A673 (cell line): Measurements from ENCODE around the gene P2RX5. TPM values are rescaled to one million over a fixed set of nuclear protein-coding genes. Genes with fewer than 3 reads are reported as not detected.

ENCODE experiments used
- BruUV-seq: library from RNA; stranded (reverse); fragments of 400-500 nt; replicated peaks from 2 replicates; lab custom pipeline; 2021; lab: Mats Ljungman, UMichigan
- CTCF ChIA-PET: fragments of 300-600 bp; sonication (Branson Sonifier 250); formaldehyde crosslinking; loops from one replicate; lab custom pipeline; 2022; ENCODE audit warnings: antibody characterized with exemption; lab: Charles Lee
- POLR2A ChIA-PET: fragments of 300-600 bp; sonication (Branson Sonifier 250); formaldehyde crosslinking; loops from one replicate; lab custom pipeline; 2022; ENCODE audit warnings: antibody characterized with exemption; ENCODE audit not compliant: low non-redundant PET; lab: Charles Lee
- DNase-seq: peaks from one replicate; pipeline ENCODE4 v3.0.0-alpha.2; 2015; ENCODE audit warnings: low spot score
- H3K27ac ChIP-seq: fragments of 200-600 bp; sonication (generic); 2 replicates; pipeline ENCODE4 v1.5.1; 2016; ENCODE audit warnings: mixed run types, low read depth, mild to moderate bottlenecking, mixed read lengths, antibody characterized with exemption, low read length; ENCODE audit not compliant: poor library complexity, severe bottlenecking
- H3K27me3 ChIP-seq: fragments of 200-600 bp; sonication (generic); replicated peaks from 2 replicates; pipeline ENCODE4 v1.6.1; 2017; ENCODE audit warnings: mixed run types, low read depth, mild to moderate bottlenecking, mixed read lengths, antibody characterized with exemption, low read length; ENCODE audit not compliant: insufficient read depth, poor library complexity
- H3K36me3 ChIP-seq: fragments of 200-600 bp; sonication (generic); 2 replicates; pipeline ENCODE4 v1.6.1; 2016; ENCODE audit warnings: mixed run types, mild to moderate bottlenecking, mixed read lengths, antibody characterized with exemption, low read length; ENCODE audit not compliant: insufficient read depth, poor library complexity, severe bottlenecking
- H3K4me1 ChIP-seq: fragments of 200-600 bp; sonication (generic); 2 replicates; pipeline ENCODE4 v1.6.1; 2017; ENCODE audit warnings: mixed run types, mild to moderate bottlenecking, mixed read lengths, antibody characterized with exemption, low read length; ENCODE audit not compliant: insufficient read depth, poor library complexity, severe bottlenecking
- H3K4me3 ChIP-seq: fragments of 200-600 bp; sonication (generic); 2 replicates; pipeline ENCODE4 v1.5.1; 2016; ENCODE audit warnings: low read depth, mixed run types, mild to moderate bottlenecking, mixed read lengths, low read length; ENCODE audit not compliant: poor library complexity, severe bottlenecking
- H3K9me3 ChIP-seq: fragments of 200-600 bp; sonication (generic); 2 replicates; pipeline ENCODE4 v1.6.1; 2016; ENCODE audit warnings: mixed run types, low read depth, mild to moderate bottlenecking, mixed read lengths, antibody characterized with exemption, low read length; ENCODE audit not compliant: poor library complexity, severe bottlenecking
- EZH2 ChIP-seq: fragments of 200-600 bp; sonication (generic); IDR thresholded peaks from 2 replicates; pipeline ENCODE4 v1.6.1; 2017; ENCODE audit warnings: borderline replicate concordance, low read depth, mild to moderate bottlenecking, mixed read lengths, antibody characterized with exemption, low read length; ENCODE audit not compliant: poor library complexity, severe bottlenecking
- intact Hi-C: fragments of 100-400 bp; cut with micrococcal nuclease; formaldehyde crosslinking; loops from one replicate; pipeline ENCODE4 v1.10.0; 2022; ENCODE audit not compliant: unreplicated experiment
- total RNA-seq: library from RNA; stranded (reverse); gene quantifications from 2 replicates; pipeline ENCODE4 v1.2.3, GENCODE V29; 2021
- TF ChIP-seq, protein P1 (sequence below): fragments of 300-800, 200-600 bp; sonication (generic); conservative IDR thresholded peaks from 2 replicates; pipeline ENCODE4 v1.5.1; 2017; ENCODE audit warnings: low read depth, mild to moderate bottlenecking, antibody characterized with exemption, low read length, moderate library complexity, mixed read lengths

Gene P2RX5
- total RNA-seq, 1 experiment from 2014 or later = 0.45 TPM

DNA sequence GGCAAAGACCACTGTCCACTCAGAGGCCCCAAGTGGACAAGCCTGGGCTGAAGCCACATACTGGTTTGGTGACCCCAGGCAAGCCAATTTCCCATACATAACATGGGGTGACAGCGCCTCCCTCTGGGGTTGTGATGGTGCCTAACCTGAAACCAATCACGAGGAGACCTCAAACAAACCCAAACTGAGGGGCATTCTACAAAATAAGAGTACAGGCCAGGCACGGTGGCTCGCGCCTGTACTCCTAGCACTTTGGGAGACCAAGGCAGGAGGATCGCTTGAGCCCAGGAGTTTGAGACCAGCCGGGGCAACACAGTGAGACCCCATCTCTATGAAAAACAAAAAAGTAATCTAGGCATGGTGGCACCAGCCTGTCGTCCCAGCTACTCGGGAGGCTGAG lies 3.6 kb downstream of the P2RX5 start:
- DNase-seq = no peak
- Histone ChIP-seq H3K36me3 (no peaks in the 10 kb centered on the region), H3K9me3 (no peaks in the 10 kb centered on the region), H3K4me1 (peaks cover 7% of the 10 kb centered on the region), H3K4me3 (no peak overlapping the region), H3K27me3 (peaks cover 24% of the 10 kb centered on the region), H3K27ac (no peak overlapping the region)
- CTCF ChIA-PET = no interaction called here
- POLR2A ChIA-PET = no interaction called here
- BruUV-seq = no TSS peak
- TF ChIP-seq EZH2 = no peak
- TF ChIP-seq, protein P1, sequence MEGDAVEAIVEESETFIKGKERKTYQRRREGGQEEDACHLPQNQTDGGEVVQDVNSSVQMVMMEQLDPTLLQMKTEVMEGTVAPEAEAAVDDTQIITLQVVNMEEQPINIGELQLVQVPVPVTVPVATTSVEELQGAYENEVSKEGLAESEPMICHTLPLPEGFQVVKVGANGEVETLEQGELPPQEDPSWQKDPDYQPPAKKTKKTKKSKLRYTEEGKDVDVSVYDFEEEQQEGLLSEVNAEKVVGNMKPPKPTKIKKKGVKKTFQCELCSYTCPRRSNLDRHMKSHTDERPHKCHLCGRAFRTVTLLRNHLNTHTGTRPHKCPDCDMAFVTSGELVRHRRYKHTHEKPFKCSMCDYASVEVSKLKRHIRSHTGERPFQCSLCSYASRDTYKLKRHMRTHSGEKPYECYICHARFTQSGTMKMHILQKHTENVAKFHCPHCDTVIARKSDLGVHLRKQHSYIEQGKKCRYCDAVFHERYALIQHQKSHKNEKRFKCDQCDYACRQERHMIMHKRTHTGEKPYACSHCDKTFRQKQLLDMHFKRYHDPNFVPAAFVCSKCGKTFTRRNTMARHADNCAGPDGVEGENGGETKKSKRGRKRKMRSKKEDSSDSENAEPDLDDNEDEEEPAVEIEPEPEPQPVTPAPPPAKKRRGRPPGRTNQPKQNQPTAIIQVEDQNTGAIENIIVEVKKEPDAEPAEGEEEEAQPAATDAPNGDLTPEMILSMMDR = peak; percentile 19; the same call in 1 of the 2 replicates
- intact Hi-C loops = no loop called here

DNA sequence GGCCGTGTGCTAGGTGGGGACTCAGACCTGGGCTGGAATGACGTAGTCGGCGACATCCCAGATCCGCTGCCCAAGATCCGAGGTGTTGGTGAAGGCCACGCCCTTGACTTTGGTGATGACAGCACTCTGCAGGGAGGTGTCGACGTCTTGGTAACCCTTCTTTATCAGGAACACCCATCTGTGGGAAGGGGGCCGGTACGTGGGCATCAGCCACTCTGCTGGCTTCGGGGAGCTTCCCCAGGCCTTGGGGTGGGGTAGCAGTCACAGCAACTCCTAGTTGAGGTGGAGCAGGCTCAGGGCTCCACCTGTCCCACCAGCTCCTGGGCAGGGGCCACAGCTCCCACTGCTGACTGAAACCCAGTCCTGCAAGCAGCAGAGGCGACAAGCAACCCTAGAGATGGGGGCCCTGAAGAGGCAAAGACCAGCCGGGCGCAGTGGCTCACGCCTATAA lies 4.3 kb downstream of the P2RX5 start:
- Histone ChIP-seq H3K27me3 (peaks cover 21% of the 10 kb centered on the region), H3K4me3 (no peak overlapping the region), H3K4me1 (peaks cover 7% of the 10 kb centered on the region), H3K36me3 (no peaks in the 10 kb centered on the region), H3K27ac (no peak overlapping the region), H3K9me3 (no peaks in the 10 kb centered on the region)
- no peak for DNase-seq
- no peak for TF ChIP-seq EZH2
- TF ChIP-seq, protein P1 = no peak
- POLR2A ChIA-PET = no interaction called here
- intact Hi-C loops = no loop called here
- CTCF ChIA-PET = no interaction called here
- no TSS peak for BruUV-seq

DNA sequence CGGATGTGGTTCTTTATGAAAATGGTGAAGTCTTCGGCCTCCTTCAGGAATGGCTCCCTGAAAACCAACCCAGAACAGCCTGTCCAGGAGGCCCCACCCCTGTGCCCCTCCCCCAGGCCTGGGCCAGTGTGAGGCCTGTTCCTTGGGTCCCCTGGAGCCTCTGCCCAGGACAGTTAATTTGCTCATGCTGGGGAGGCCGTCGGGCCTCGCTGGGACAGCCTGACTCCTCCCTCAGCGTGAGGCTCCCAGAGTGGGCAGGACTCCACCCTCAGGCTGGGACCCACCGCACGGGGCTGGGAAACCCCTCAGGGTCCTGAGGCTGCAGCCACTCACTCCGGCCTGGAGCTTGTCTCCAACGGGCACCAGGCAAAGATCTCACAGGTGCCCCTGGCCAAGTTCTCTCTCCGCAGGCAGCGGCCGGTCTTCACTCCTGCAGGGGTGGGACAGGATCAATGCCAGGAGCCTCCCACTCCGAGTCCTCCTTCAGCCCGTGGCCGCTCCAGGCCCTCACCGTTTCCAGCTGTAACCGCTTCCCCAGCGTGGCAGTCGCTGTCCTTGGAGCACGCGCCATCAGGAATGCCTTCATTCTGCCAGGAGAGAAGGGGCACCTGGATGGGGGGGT lies 5.8 kb downstream of the P2RX5 start:
- H3K9me3 ChIP-seq = no peaks in the 10 kb centered on the region
- peaks cover 8% of the 10 kb centered on the region for H3K27me3 ChIP-seq
- H3K36me3 ChIP-seq = no peaks in the 10 kb centered on the region
- POLR2A ChIA-PET = no interaction called here
- H3K27ac ChIP-seq = no peak overlapping the region
- no peak overlapping the region for H3K4me3 ChIP-seq
- intact Hi-C loops = no loop called here
- BruUV-seq = no TSS peak
- H3K4me1 ChIP-seq = no peaks in the 10 kb centered on the region
- no peak for TF ChIP-seq EZH2
- TF ChIP-seq, protein P1 = no peak
- CTCF ChIA-PET = no interaction called here
- no peak for DNase-seq
